ENCODE results near the gene TOP1. TPM values are rescaled to one million over a fixed set of nuclear protein-coding genes. Genes with fewer than 3 reads are reported as not detected.

TOP1 gene
- polyA plus RNA-seq, 3 donors = 6.9 to 11.5 (median 11.5) TPM

DNA sequence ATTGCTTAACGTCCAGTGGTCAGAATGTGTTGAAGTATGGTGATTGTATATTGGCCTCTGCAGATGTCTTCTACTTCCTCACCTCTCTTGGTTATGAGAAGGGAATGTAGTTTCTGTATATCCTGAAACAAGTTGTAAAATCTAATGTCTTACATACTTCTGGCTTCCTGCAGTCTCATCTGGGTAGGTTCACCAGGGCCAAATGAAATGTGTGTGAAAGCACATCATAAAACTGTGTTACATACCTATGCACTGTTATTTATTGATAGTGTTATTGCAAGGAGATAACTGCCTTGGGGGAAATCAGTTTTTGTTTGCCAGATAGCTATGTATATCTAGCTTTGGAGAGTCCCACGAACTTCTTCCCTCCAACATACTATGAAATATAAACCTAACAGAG is 73.0 kb downstream of the TOP1 start:
- H3K4me3 Mint-ChIP-seq = no peak overlapping the region
- no peaks in the 10 kb centered on the region for H3K27me3 Mint-ChIP-seq (ENCODE audit: low read depth in 3 of 3)
- H3K9me3 Mint-ChIP-seq = no peaks in the 10 kb centered on the region
- peaks cover 2% of the 10 kb centered on the region for H3K4me1 Mint-ChIP-seq
- Histone ChIP-seq H3K4me1 (ENCODE audit: control insufficient read depth in 1 of 2, insufficient read depth in 2 of 2, low read length in 2 of 2) (no peaks in the 10 kb centered on the region), H3K79me2 (ENCODE audit: insufficient read depth, low read length) (no peaks in the 10 kb centered on the region), H2AFZ (ENCODE audit: insufficient read depth, low read depth, low read length, poor library complexity, severe bottlenecking) (no peak overlapping the region), H3K9ac (ENCODE audit: insufficient read depth, low read length, poor library complexity, severe bottlenecking) (no peak overlapping the region), H3K27me3 (ENCODE audit: control insufficient read depth in 2 of 2, insufficient read depth in 2 of 2, low read length in 2 of 2) (no peaks in the 10 kb centered on the region), H4K20me1 (ENCODE audit: insufficient read depth, low read length) (peaks cover 23% of the 10 kb centered on the region), H3K27ac (ENCODE audit: low read depth in 1 of 2, low read length in 2 of 2) (no peak overlapping the region), H3K36me3 (replicated peaks in 1 of 2; ENCODE audit: control insufficient read depth in 1 of 2, insufficient read depth in 2 of 2, low read length in 2 of 2) (peaks cover 95 to 100% of the 10 kb centered on the region in 2 donors), H3K9me3 (replicated peaks in 1 of 2; ENCODE audit: control insufficient read depth in 1 of 2, insufficient read depth in 1 of 2, low read length in 2 of 2) (no peaks in the 10 kb centered on the region), H3K4me2 (replicated peaks; ENCODE audit: extremely low read depth, low read length, poor library complexity, severe bottlenecking) (no peak overlapping the region), H3K4me3 (replicated peaks in 1 of 3; ENCODE audit: low read depth in 2 of 3, low read length in 3 of 3) (no peak overlapping the region)
- H3K36me3 Mint-ChIP-seq = peaks cover 85 to 91% of the 10 kb centered on the region in 2 donors
- intact Hi-C loops (cut with micrococcal nuclease) = no loop called here
- DNase-seq = no peak
- WGBS (ENCODE audit: insufficient coverage) = no CpG with 5 or more reads among the region's 2 CpGs
- no peak overlapping the region for H3K27ac Mint-ChIP-seq
- TF ChIP-seq, protein P1, sequence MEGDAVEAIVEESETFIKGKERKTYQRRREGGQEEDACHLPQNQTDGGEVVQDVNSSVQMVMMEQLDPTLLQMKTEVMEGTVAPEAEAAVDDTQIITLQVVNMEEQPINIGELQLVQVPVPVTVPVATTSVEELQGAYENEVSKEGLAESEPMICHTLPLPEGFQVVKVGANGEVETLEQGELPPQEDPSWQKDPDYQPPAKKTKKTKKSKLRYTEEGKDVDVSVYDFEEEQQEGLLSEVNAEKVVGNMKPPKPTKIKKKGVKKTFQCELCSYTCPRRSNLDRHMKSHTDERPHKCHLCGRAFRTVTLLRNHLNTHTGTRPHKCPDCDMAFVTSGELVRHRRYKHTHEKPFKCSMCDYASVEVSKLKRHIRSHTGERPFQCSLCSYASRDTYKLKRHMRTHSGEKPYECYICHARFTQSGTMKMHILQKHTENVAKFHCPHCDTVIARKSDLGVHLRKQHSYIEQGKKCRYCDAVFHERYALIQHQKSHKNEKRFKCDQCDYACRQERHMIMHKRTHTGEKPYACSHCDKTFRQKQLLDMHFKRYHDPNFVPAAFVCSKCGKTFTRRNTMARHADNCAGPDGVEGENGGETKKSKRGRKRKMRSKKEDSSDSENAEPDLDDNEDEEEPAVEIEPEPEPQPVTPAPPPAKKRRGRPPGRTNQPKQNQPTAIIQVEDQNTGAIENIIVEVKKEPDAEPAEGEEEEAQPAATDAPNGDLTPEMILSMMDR (IDR thresholded peaks at IDR 0.05) = no peak

DNA sequence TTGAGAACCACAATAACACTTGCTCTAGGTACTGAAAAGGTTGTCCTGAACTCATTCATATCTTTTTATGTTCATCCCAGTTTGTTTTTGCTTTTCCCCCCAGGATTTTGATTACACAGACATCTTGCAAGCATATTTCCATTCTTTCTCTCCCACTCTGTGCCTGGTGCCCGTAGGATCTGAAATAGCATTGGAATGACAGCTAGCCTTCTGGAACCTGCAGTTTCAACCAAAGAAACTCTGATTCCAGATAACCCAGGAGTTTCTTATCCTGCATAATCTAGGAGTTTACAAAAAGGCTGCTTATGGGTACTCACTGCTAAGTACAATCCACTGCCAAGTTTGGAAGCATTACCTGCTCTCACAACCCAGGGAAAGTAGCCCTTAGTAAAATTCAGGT is 79.9 kb downstream of the TOP1 start:
- Mint-ChIP-seq H3K27ac (no peak overlapping the region), H3K27me3 (ENCODE audit: low read depth in 3 of 3) (peaks cover 0 to 2% (median 0%) of the 10 kb centered on the region in 3 donors), H3K4me3 (no peak overlapping the region), H3K9me3 (no peaks in the 10 kb centered on the region), H3K36me3 (peaks cover 86 to 91% of the 10 kb centered on the region in 2 donors), H3K4me1 (no peaks in the 10 kb centered on the region)
- Histone ChIP-seq H3K79me2 (ENCODE audit: insufficient read depth, low read length) (no peaks in the 10 kb centered on the region), H3K4me1 (ENCODE audit: control insufficient read depth in 1 of 2, insufficient read depth in 2 of 2, low read length in 2 of 2) (no peaks in the 10 kb centered on the region), H3K27ac (ENCODE audit: low read depth in 1 of 2, low read length in 2 of 2) (no peak overlapping the region), H3K36me3 (replicated peaks in 1 of 2; ENCODE audit: control insufficient read depth in 1 of 2, insufficient read depth in 2 of 2, low read length in 2 of 2) (peaks cover 81 to 99% of the 10 kb centered on the region in 2 donors), H3K4me2 (replicated peaks; ENCODE audit: extremely low read depth, low read length, poor library complexity, severe bottlenecking) (no peak overlapping the region), H3K9ac (ENCODE audit: insufficient read depth, low read length, poor library complexity, severe bottlenecking) (no peak overlapping the region), H3K4me3 (replicated peaks in 1 of 3; ENCODE audit: low read depth in 2 of 3, low read length in 3 of 3) (no peak overlapping the region), H2AFZ (ENCODE audit: insufficient read depth, low read depth, low read length, poor library complexity, severe bottlenecking) (no peak overlapping the region), H3K27me3 (ENCODE audit: control insufficient read depth in 2 of 2, insufficient read depth in 2 of 2, low read length in 2 of 2) (no peaks in the 10 kb centered on the region), H4K20me1 (ENCODE audit: insufficient read depth, low read length) (peaks cover 20% of the 10 kb centered on the region), H3K9me3 (replicated peaks in 1 of 2; ENCODE audit: control insufficient read depth in 1 of 2, insufficient read depth in 1 of 2, low read length in 2 of 2) (no peaks in the 10 kb centered on the region)
- WGBS (ENCODE audit: insufficient coverage) = no CpG with 5 or more reads among the region's 1 CpG
- no peak for DNase-seq
- TF ChIP-seq, protein P1 (IDR thresholded peaks at IDR 0.05) = no peak
- intact Hi-C loops (cut with micrococcal nuclease) = no loop called here

Measured in CD14-positive monocyte (primary cell).